Islet of Langerhans (tissue), 1 donor: ENCODE measurements around the gene SH3BP4.
"Not testable (repeated sequence)": the region's sequence is repeated elsewhere in the genome, so short reads cannot be mapped to it uniquely, and the experiment has no call there.

ENCODE experiments used
- FAIRE-seq: peaks from one replicate; lab custom pipeline; 2011; peaks lifted over from hg19 to GRCh38; lab: Jason Lieb, UNC

The SH3BP4 gene

DNA sequence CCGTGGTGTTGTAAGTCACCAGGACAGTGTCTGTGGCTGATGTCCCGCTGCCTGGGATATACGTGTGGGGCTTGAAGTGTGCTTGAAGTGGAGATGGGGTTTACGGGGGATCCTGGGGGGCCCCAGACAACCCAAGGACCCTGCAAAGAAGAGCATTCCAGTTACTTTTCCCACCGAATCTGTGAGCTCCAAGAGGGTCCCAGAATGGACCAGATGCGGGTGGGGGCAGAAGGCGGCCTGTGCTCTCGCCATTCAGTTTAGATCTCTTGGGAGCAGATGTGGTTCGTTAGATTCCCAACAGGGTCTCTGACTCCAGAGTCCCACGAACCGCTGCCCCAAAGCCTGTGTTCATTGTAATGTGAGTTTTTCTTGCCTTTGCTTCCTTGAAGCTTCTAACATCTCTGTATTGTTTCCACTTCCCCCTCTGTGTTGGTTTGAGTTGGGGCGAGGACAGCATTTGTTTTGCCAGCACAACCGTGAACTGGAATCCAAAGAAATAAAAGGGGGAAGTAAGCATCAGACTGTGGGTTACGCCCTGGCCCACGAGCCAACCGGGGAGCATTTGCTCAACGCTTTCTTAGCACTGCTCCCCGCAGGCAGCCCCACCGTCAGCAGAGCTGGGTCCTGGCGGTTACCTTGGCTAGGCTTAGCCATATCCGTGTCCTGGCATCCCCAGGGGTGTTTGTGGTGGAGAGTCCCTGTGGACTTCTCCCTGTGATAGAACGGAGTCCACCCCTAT lies 92.1 kb downstream of the SH3BP4 start:
- no peak for FAIRE-seq

DNA sequence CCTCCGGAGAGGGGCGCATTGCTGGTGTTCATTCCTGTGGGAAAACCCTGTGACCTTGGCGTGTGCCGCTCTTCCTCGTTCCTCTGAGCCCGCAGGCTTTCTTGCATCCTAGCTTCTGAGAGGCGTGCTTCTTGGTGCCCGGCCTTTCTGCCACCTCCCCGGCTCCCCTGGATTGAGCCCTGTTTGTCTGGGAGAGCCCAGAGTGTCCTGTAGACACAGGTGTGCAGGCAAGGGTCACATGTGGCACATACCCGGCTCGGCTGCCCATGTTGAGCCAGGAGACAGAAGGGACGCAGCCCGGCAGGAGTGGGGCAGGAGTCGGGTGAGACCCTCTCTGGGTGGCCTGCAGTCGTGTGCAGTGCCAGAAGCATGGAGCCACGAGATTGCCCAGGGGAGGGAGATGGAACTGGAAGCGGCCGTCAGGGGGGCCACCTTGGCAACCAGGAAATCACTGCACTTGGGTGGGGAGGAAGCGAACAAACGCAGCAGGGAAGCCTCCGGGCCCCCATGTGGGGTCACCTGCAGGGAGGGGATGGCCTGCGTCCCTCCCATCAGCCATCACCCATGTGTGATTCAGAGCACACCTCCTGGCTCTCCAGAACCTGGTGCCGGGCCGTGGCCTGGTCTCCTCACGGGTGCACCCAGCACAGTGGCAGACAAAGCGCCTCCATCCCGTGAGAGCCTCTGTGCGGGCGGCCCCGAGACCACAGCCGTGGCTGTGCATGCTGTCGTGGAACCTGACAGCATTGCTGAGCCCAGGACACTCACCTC lies 92.9 kb downstream of the SH3BP4 start:
- FAIRE-seq = no peak

DNA sequence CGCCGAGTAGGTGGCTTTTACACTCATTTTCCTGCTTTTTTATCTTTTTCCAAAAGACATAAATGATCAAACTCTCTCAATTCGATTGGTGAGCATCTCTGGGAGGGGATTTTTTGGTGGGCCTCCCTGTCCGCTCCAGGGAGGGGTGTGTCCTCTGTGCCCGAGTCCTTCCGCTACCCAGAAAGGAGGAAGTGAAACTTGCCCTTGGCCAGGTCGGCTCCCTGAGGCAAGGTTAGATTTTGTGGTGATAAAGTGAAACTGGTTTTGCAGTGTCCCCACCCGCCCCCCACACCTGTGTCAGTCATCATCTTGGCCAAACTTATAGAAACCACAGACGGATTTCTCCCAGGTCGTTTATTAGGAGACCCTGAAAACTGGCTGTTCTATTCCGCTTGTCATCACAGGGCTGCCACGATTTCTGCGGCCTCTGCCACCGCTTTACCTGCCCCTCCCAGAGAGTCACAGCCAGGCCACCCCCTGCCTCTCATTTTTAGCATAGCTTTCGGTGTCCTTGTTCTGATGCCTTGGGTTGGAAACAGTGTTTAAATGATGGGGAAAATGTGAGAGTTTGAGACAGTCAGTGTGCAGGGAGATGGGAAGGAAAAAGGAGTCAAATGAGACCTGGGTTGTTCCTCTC lies 93.6 kb downstream of the SH3BP4 start:
- no peak for FAIRE-seq

DNA sequence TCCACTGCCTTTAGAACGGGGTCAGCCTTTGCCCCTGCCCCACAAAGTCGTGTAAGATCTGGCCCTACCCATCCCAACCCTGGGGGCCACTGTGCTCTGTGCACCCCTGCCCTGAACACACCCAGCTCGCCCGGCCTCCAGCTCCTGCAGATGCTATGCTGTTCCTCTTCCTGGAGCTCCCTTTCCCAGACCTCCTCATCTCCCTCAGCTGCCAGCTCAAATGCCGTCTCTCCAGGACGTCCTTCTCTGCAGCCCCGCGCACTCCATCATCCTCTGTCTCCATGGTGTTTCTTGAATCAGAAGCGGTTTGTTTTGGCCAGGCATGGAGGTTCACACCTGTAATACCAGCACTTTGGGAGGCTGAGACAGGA lies 94.1 kb downstream of the SH3BP4 start:
- FAIRE-seq = no peak

DNA sequence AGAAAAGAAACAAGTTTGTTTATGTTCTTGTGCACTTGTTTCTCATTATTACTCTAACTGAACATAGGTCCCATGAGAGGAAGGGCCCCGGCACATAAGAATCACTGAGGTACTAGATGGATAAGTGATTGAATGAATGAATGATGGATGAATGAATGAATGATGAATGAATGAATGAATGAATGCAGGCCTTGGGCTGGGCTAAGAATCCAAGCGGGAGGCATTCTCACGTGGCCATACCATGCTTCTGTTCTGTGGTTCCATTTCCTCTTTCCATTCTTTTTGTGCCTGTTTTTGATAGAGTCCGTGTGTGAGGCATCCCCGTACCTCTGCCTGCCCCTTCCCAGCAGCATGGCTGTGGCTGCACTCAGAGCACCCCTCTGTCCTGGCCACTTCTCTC lies 94.8 kb downstream of the SH3BP4 start:
- FAIRE-seq = no peak

DNA sequence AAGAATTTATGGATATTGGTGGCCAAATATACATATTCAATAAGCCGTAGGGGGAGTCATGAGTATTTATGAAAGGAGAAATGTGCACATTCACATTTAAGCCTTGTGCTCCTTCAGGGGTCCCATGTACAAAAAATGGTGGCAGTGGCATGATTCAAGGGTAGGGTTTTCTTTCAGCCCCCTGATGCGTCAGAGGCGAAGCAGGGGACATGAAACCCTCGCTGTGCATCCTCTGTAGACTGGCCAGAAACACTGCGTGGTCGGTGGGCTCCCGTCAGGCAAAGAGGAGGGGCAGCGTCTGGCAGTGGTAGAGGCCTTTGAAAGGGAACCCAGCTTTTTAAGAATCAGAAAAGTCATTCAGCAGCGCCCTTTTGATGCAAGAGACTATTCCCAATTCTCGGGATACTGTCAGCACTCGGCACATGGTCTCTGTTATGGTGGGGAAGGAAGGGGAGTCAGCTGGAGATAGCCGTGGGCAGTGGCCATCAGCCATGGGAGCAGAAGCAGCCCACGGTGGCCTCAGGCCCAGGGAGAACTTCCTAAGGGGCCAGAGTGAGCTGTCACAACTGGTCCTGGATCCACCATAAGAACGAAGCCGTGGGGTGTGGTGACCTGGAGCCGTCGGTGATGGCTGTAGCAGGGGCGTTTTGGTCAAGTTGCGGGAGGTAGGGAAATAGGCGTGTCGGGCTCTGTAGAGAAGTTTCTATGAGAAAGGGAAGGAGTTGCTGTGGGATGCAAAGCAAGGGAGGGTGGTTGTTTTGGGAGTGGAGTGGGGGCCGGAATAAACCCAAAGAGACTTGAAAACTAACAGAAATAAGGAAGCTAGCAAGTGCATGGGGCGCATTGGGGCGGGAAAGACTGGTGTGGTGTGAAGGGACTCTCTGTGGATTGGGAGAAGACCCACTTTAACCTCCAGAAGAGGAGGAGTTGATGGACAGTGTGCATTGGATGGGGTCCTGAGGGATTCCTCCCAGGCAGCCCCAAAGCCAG lies 95.6 kb downstream of the SH3BP4 start:
- no peak for FAIRE-seq

DNA sequence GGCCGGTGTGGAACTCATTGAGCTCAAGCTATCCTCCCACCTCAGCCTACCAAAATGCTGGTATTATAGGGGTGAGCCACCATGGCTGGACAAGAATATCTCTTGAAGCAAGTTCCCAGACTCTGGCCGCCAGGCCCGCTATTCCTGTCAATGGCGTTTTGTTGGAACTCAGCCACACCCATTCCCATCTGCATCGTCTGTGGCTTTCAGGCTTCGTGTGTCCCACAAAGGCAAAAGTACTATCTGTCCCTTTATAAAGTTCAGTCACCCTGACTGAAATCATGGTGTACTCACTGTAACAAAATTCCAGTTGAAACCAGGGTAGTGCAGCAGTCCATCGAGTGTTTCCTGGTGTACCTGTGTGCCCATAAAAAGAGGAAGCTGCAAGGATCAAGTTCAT lies 96.7 kb downstream of the SH3BP4 start:
- FAIRE-seq = no peak

DNA sequence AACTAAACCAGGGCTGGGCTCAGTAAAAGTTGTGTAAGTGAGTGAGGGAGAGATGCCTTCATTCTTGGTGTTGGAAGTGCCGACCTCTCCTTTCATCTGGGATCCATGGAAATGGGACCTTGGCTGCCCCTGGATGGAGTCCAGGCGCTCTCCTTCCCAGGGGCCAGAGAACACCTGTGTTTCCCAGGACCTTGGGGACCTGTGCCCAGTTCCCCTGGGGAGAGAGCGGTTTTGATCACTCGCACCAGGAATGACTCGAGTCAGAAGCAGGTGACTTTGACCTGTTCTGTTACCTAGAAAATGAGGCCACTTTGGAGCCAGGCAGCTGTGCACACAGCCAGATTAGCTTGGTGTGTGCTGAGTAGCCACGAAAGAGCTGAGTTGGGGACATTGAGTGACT lies 97.3 kb downstream of the SH3BP4 start:
- FAIRE-seq = no peak

DNA sequence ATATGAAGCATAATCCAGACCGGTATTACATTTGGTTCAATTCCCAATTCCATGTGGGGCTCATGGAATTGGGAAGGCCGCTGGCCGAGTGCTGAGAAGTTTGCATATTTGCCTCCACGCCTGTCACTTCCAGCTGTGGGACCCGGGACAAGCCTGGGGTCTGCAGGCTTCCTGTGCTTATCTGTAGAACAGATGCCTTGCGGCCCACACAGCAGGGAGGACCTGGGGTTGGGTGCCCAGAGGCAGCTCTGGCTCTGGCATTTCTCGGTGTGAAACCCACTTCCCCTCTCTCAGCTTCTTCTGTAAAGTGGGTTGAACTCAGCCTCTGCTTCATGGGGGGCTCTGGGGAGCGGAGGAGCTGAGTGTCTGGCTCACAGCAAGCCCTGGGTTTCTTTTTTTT lies 97.9 kb downstream of the SH3BP4 start:
- no peak for FAIRE-seq

DNA sequence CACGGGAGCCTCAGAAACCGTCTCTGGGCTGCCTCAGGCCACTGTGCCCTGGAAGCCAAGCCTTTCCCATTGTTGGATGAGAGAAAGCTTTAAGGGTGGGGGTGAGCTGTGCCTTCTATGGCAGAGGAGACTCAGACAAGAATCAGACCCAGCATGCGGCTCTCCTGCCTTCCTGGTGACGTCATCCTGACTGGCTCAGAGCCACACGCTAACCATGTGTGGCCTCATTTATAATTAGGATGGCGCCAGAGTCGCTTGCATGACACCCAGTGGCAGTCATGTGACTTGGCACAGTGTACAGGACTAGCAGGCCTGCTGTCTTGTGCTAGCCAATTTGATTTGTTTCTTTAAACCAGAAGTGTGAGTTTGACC lies 99.1 kb downstream of the SH3BP4 start:
- FAIRE-seq = peak; percentile 47

DNA sequence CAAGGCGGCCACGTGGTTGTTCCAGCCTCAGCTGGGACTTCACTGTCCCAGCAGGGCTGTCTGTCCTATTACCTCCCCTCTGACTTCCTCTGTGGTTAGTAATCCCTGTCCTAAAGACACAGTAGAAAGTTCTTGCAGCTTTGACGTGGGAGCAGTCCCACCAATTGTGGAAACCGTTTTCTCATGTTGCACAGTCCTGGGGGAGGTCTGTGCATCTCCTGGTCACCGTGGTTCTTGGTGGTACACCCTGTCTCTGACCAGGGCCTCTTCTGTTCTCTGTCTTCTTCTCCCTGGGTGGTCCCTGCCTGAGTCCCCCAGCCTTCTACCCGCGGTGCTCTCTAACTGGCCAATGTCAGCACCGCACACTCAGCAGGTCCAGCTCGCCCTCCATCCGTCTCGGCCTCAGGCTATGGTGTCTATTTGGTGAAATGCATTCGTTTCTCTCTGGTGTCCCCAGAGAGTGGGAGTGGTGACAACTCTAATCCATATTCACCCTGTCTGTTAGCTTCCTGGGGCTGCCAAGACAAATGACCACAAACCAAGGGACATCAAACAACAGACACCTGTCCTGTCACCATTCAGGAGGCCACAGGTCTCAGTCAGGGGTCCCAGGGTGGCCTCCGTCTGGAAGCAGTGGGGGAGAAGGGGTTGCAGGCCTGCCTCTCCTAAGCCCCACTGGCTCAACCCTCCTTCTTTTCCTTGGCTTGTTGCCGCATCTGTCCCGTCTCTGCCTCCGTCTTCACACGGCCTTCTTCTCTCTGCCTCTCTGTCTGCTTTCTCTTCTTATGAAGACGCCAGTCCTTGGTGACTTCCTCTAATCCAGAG lies 99.8 kb downstream of the SH3BP4 start:
- no peak for FAIRE-seq

DNA sequence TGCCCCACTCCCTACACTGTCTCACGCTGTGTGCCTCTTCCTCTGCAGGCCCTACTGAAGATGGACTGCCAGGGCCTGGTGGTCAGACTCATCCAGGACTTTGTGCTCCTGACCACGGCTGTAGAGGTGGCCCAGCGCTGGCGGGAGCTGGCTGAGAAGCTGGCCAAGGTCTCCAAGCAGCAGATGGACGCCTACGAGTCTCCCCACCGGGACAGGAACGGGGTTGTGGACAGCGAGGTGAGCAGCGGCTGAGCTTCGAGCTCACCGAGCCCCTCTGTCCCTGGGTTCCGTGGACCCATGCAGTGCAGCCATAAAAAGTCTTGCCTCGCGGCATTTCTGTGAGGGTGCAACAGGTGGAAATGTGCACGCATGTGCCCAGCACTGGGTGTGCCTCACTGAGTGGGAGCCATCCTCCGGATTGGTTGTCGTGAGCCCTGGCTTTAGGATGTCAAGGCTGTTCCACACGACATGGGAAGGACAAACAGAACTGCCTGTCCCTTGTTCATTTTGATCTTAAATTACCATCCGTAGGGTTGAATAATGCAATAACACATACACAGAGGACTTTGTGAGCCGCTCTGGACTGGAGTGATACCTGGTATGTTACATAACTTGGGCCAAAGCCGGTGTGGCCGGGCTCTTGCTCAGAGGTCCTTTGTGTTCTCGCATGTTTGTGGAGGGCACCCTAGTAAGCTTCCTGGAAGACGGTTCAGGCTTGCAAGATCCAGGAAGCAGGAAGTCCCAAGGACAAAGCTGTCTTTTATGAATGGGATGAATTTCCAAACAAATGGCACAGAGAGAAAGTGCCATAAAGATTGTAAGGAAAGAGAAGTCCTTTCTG lies 100.9 kb downstream of the SH3BP4 start:
- no peak for FAIRE-seq

DNA sequence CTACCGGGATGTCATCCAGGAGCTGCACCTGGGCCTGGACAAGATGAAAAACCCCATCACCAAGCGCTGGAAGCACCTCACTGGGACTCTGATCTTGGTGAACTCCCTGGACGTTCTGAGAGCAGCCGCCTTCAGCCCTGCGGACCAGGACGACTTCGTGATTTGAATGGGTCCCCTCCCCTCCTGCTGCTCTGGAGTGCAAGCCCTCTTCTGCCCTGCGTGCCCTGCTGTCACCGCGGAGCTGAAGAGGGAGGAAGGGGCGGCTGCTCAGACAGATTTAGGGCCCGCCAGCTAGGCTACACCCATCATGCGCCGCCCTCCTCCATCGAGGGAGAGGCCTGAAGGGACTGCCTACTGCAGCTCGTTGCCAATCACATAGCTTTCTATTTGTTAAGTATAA lies 101.8 kb downstream of the SH3BP4 start:
- no peak for FAIRE-seq

DNA sequence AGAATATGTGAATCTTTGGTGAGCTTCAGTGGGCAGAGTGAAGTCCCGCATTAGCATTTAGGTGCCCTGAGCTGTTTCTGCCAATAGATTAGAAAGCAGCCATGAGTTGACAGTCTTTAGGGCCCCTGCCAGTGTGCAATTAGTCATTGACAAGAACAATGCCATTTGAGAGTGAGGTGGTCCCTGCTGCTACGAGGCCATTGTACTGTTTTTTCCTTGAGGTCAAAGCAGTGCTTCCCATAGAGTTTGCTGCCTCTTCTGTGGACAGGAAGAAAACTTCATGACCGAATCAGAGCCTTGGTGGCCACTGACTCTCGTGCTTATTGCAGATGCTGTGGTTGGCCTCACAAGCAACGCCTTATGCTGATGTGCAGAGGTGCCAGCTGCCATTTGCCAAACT lies 102.7 kb downstream of the SH3BP4 start:
- no peak for FAIRE-seq

DNA sequence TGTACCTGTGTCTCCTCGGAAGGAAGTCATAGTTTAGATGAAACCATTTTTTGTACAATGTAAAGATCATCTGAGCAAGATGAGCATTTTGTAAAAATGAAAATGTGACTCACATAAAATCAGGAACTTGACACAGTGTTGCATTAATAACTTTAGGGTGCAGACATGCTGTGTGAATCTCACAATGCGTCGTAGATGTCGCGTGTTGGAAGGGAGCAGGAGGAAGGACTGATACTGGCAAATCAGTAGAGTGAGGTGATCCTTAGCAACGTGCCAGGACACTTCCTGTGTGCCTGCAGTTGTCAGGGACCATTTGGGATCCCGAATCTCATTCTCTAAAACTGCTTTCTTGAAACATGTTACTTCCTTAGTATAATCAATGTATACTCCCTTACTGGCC lies 103.1 kb downstream of the SH3BP4 start:
- FAIRE-seq = no peak

DNA sequence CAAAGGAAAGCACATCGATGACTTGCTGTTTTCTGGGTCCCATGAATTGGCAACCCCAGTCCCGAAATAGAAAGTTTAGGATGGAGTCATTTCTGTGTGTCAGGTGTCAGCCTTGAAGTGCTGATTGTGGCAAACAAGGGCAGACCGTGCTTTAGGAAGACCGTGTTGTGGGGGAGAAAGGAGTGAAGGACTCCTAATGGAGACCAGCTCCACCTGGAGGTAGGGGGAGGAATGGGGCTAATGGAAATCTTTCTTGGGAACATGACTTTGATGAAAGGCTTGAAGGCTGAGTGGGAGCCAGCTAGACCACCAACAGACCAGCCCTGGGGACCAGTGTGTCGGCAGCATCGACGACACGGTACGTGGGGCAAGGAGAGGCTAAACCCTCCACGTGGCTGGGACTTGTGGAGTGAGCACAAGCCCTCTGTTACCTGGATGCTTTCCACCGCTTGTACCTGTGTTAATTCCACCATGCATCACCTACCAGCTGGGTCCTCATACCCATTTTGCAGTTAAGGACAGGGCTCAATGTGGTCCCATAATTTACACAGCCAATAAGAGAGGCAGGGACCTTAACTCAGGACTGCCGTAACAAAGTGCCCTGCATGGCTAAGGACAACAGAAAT lies 104.2 kb downstream of the SH3BP4 start:
- FAIRE-seq = no peak

DNA sequence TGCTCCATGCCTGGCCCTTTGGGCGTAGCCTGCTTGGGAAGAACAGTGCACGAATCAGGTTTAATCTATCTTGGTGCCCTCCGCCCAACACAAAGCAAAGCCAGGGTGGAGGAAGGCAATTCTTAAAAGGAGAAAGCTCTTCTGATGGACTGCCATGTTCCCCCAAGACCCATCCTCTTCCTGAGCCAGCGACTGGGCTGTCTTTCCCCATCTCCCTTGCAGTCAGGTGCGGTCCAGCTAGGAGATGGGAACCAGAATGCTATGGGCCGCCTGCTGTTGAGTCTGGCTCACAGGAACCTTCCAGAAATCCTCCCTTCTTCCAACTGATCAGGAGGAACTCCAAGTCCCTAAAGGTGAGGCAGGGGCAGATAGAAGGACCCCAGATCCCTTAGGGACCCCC lies 105.0 kb downstream of the SH3BP4 start:
- no peak for FAIRE-seq

DNA sequence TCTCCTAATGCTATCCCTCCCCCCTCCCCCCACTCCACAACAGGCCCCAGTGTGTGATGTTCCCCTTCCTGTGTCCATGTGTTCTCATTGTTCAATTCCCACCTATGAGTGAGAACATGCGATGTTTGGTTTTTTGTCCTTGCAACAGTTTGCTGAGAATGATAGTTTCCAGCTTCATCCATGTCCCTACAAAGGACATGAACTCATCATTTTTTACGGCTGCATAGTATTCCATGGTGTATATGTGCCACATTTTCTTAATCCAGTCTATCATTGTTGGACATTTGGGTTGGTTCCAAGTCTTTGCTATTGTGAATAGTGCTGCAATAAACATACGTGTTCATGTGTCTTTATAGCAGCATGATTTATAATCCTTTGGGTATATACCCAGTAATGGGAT lies 105.8 kb downstream of the SH3BP4 start:
- FAIRE-seq = not testable (repeated sequence)

DNA sequence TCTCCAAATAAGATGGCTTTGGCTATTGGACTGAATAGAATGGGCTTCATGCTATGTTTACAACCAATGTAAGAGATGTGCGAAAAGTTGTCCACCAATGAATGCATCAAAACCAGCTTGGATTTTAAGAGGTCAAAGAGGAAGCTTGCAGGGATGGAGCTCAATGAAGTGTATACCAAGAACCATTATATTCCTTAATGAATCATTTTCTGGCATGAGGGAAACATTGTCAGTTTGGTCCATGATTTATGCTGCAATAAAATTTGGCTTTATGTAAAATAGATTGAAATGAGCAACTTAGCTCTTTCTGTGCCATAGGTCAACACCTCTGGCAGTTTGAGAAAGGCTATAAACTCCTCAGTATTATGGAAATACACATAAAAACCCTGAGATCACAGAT lies 107.3 kb downstream of the SH3BP4 start:
- FAIRE-seq = no peak

DNA sequence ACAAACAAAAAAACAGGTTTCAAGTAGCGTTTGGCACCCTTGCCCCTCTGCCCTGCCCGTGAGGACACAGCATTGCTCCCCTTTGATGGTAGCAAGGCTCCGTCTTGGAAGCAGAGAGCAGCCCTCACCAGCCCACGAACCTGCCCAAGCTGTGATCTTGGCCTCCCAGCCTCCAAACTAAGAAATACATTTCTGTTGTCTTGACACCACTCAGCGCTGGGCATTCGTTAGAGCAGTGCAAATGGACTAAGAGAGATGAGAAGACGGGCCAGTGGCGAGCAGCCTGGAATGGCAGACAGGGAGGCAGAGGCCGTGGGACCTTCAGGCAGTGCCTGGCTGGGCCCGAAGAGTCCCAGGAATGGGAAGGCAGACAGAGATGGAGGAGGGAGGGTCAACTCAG lies 109.8 kb downstream of the SH3BP4 start:
- no peak for FAIRE-seq
